Ishikawa (cell line): ENCODE data around the gene PRR18.

ENCODE experiments used
- FOXM1 ChIP-seq: IDR thresholded peaks from 2 replicates; pipeline ENCODE4 v1.6.1; 2012; ENCODE audit warnings: low read depth, borderline replicate concordance
- TAF1 ChIP-seq: IDR thresholded peaks from 2 replicates; pipeline ENCODE4 v1.6.1; 2012; ENCODE audit warnings: low read depth, mild to moderate bottlenecking
- TCF12 ChIP-seq: IDR thresholded peaks from 2 replicates; pipeline ENCODE4 v1.6.1; 2012; ENCODE audit warnings: low read depth
- TEAD4 ChIP-seq: IDR thresholded peaks from 2 replicates; pipeline ENCODE4 v1.6.1; 2012
- USF1 ChIP-seq: IDR thresholded peaks from 2 replicates; pipeline ENCODE4 v1.6.1; 2012

GRCh38 chr6:166317261-166318212, 9.3 kb upstream of the PRR18 start:
- no peak for TF ChIP-seq TAF1
- no peak for TF ChIP-seq TCF12
- no peak for TF ChIP-seq FOXM1
- no peak for TF ChIP-seq TEAD4
- no peak for TF ChIP-seq USF1
